GM18861 (cell line): ENCODE data around the gene TP53INP2.
"Not testable (repeated sequence)": the region's sequence is repeated elsewhere in the genome, so short reads cannot be mapped to it uniquely, and the experiment has no call there.

Experiments
- ATAC-seq: cut with Tn5 transposase; IDR thresholded peaks from one replicate; pipeline ENCODE4 v1.9.1; 2021; ENCODE audit not compliant: unreplicated experiment

TP53INP2 gene

GRCh38 chr20:34705397-34706301, 1.5 kb downstream of the TP53INP2 start:
- ATAC-seq: no peak

- no peak for ATAC-seq
These were observed 2.2 kb downstream of the TP53INP2 start for GRCh38 chr20:34706302-34706875.

GRCh38 chr20:34706912-34707784, 3.0 kb downstream of the TP53INP2 start:
- ATAC-seq: no peak

- no peak for ATAC-seq
These were observed 4.5 kb downstream of the TP53INP2 start for GRCh38 chr20:34708621-34709043.

GRCh38 chr20:34709044-34709830, 5.1 kb downstream of the TP53INP2 start:
- ATAC-seq: peak; percentile 35

- peak; percentile 25 for ATAC-seq
These were observed 5.9 kb downstream of the TP53INP2 start for GRCh38 chr20:34709831-34710567.

- ATAC-seq: no peak
These were observed 6.4 kb downstream of the TP53INP2 start for GRCh38 chr20:34710568-34710839.

GRCh38 chr20:34710861-34711574, 6.9 kb downstream of the TP53INP2 start:
- ATAC-seq: no peak

- no peak for ATAC-seq
These were observed 7.8 kb downstream of the TP53INP2 start for GRCh38 chr20:34711813-34712430.

GRCh38 chr20:34712525-34713192, 8.5 kb downstream of the TP53INP2 start:
- ATAC-seq: no peak

- ATAC-seq: no peak
These were observed 9.2 kb downstream of the TP53INP2 start for GRCh38 chr20:34713194-34713943.

- not testable (repeated sequence) for ATAC-seq
These were observed 9.9 kb downstream of the TP53INP2 start for GRCh38 chr20:34713944-34714515.

GRCh38 chr20:34715384-34715783, 11.2 kb downstream of the TP53INP2 start:
- no peak for ATAC-seq

GRCh38 chr20:34716921-34717229, 12.7 kb downstream of the TP53INP2 start:
- no peak for ATAC-seq

- ATAC-seq: no peak
These were observed 13.3 kb downstream of the TP53INP2 start for GRCh38 chr20:34717230-34718095.

- ATAC-seq: peak; percentile 88
These were observed 15.3 kb downstream of the TP53INP2 start for GRCh38 chr20:34719242-34720017.
